ENCODE results near the gene TEC. TPM values are rescaled to one million over a fixed set of nuclear protein-coding genes. Genes with fewer than 3 reads are reported as not detected.
"Not testable (repeated sequence)": the region's sequence is repeated elsewhere in the genome, so short reads cannot be mapped to it uniquely, and the experiment has no call there.

TEC gene
- total and polyA plus RNA-seq, 3 experiments from 2014 or later = 1.6 to 2.4 (median 1.6) TPM

DNA sequence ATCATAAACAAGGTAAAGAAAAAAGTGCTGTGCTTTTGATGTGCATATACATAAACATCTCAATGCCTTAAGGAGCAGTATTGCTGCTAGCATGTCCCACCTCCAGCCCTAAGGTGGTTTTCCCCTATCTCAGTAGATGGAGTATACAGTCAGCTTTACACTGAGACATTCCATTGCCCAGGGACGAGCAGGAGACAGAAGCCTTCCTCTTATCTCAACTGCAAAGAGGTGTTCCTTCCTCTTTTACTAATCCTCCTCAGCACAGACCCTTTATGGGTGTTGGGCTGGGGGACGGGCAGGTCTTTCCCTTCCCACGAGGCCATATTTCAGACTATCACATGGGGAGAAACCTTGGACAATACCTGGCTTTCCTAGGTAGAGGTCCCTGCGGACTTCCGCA is 16.0 kb upstream of the TEC start:
- POLR2A ChIA-PET; H3K4me3 ChIP-seq (ENCODE audit: low read length); DNase-seq; H3K4me1 ChIP-seq (ENCODE audit: insufficient read depth, low read length); CTCF ChIA-PET; H3K27me3 ChIP-seq (ENCODE audit: insufficient read depth, low read length, poor library complexity, severe bottlenecking); H3K9me3 ChIP-seq (ENCODE audit: low read length); H3K27ac Mint-ChIP-seq; H3K36me3 ChIP-seq (ENCODE audit: insufficient read depth, low read length); H3K4me1 Mint-ChIP-seq; H3K4me3 Mint-ChIP-seq; H3K27ac ChIP-seq (ENCODE audit: low read depth, low read length): not testable (repeated sequence)
- peaks cover 0 to 39% (median 21%) of the 10 kb centered on the region in 5 donors for H3K9me3 Mint-ChIP-seq
- H3K27me3 Mint-ChIP-seq = peaks cover 14 to 42% of the 10 kb centered on the region in 2 donors
- peaks cover 0 to 23% (median 0%) of the 10 kb centered on the region in 3 donors for H3K36me3 Mint-ChIP-seq

DNA sequence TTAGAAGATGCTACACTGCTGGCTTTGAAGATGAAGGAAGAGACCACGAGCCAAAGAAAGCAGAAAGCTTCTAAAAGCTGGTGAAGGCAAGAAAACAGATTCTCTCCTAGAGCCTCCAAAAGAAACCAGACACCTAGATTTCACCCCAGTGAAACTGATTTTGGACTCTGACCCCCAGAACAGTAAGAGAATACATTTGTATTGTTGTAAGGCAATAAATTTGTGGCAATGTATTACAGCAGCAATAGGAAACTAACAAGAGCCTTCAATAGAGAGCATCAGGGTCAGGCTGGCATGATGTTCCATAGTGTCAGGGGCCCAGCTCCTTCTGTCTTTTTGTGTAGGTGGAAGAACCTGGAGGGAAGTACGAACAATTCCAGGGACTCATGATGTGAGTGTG is 6.0 kb upstream of the TEC start:
- Histone ChIP-seq H3K4me1 (ENCODE audit: insufficient read depth, low read length) (no peaks in the 10 kb centered on the region), H3K9me3 (ENCODE audit: low read length) (no peaks in the 10 kb centered on the region), H3K4me3 (ENCODE audit: low read length) (no peak overlapping the region), H3K27me3 (ENCODE audit: insufficient read depth, low read length, poor library complexity, severe bottlenecking) (no peaks in the 10 kb centered on the region), H3K36me3 (ENCODE audit: insufficient read depth, low read length) (no peaks in the 10 kb centered on the region), H3K27ac (ENCODE audit: low read depth, low read length) (no peak overlapping the region)
- no peak overlapping the region for H3K4me3 Mint-ChIP-seq
- peaks cover 0 to 2% (median 0%) of the 10 kb centered on the region in 5 donors for H3K9me3 Mint-ChIP-seq
- POLR2A ChIA-PET = no interaction called here
- peak overlapping the region in 1 of 8 donors; percentile 34 for H3K27ac Mint-ChIP-seq
- H3K27me3 Mint-ChIP-seq = peaks cover 18 to 19% of the 10 kb centered on the region in 2 donors
- H3K4me1 Mint-ChIP-seq = peaks cover 0 to 4% (median 0%) of the 10 kb centered on the region in 3 donors
- H3K36me3 Mint-ChIP-seq = peaks cover 0 to 7% (median 2%) of the 10 kb centered on the region in 3 donors
- CTCF ChIA-PET = interaction anchor here (1.0 to 1.6 kb wide), 3 partner anchors 10 to 148 kb away, joined by 4 read pairs; no protein-coding TSS in a partner anchor
- DNase-seq = no peak

DNA sequence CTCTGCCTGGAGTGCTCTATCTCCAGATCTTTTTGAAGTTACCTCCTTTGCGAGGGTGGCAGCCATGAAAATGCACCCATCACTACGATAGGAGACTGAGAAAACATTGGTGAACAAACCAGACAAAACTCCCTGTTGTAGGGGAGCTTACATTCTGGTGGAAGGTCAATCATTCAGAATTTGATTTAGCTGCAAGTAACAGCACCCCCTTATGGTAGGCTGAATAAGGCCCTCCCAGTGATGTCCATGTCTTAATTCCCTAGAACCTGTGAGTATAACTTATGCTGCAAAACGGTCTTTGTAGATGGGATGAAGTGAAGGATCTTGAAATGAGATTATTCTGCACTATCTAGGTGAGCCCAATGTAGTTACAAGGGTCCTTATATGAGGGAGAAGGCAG is 5.6 kb upstream of the TEC start:
- ChIA-PET POLR2A (no interaction called here), CTCF (interaction anchor here (0.7 to 1.6 kb wide), 5 partner anchors 10 to 147 kb away, joined by 3 to 6 read pairs (median 4); no protein-coding TSS in a partner anchor)
- no peak overlapping the region for H3K4me3 ChIP-seq (ENCODE audit: low read length)
- H3K4me1 Mint-ChIP-seq = peaks cover 4 to 9% (median 4%) of the 10 kb centered on the region in 3 donors
- H3K36me3 ChIP-seq (ENCODE audit: insufficient read depth, low read length) = no peaks in the 10 kb centered on the region
- H3K4me3 Mint-ChIP-seq = no peak overlapping the region
- peaks cover 0 to 5% (median 2%) of the 10 kb centered on the region in 3 donors for H3K36me3 Mint-ChIP-seq
- no peak overlapping the region for H3K27ac ChIP-seq (ENCODE audit: low read depth, low read length)
- H3K4me1 ChIP-seq (ENCODE audit: insufficient read depth, low read length) = peaks cover 4% of the 10 kb centered on the region
- no peaks in the 10 kb centered on the region for H3K9me3 ChIP-seq (ENCODE audit: low read length)
- peaks cover 14 to 17% of the 10 kb centered on the region in 2 donors for H3K27me3 Mint-ChIP-seq
- DNase-seq = no peak
- H3K27me3 ChIP-seq (ENCODE audit: insufficient read depth, low read length, poor library complexity, severe bottlenecking) = no peaks in the 10 kb centered on the region
- H3K27ac Mint-ChIP-seq = peak overlapping the region in 1 of 8 donors; percentile 34
- peaks cover 0 to 2% (median 0%) of the 10 kb centered on the region in 5 donors for H3K9me3 Mint-ChIP-seq

DNA sequence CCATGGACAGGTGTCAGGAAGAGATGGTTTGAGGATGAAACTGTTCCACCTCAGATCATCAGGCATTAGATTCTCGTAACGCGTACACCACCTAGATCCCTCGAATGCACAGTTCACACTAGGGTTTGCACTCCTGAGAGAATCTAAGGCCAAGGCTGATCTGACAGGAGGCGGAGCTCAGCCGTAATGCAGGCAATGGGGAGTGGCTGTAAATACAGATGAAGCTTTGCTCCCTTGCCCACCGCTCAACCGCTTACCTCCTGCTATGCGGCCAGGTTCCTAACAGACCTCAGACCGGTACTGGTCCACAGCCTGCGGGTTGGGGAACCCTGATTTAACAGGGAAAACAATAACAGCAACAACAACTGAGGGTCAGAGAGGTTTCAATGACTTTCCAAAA is 2.0 kb upstream of the TEC start:
- CTCF ChIA-PET = interaction anchor here (1.5 to 1.6 kb wide), 2 partner anchors 23 to 355 kb away, joined by 3 to 4 read pairs; no protein-coding TSS in a partner anchor
- no peaks in the 10 kb centered on the region for H3K27me3 Mint-ChIP-seq
- H3K27ac Mint-ChIP-seq = no peak overlapping the region
- Histone ChIP-seq H3K36me3 (ENCODE audit: insufficient read depth, low read length) (no peaks in the 10 kb centered on the region), H3K27ac (ENCODE audit: low read depth, low read length) (no peak overlapping the region), H3K27me3 (ENCODE audit: insufficient read depth, low read length, poor library complexity, severe bottlenecking) (no peaks in the 10 kb centered on the region), H3K9me3 (ENCODE audit: low read length) (no peaks in the 10 kb centered on the region), H3K4me3 (ENCODE audit: low read length) (no peak overlapping the region), H3K4me1 (ENCODE audit: insufficient read depth, low read length) (peaks cover 10% of the 10 kb centered on the region)
- POLR2A ChIA-PET = no interaction called here
- DNase-seq = no peak
- no peaks in the 10 kb centered on the region for H3K9me3 Mint-ChIP-seq
- peak overlapping the region in 1 of 7 donors; percentile 90 for H3K4me3 Mint-ChIP-seq
- peaks cover 0 to 5% (median 2%) of the 10 kb centered on the region in 3 donors for H3K36me3 Mint-ChIP-seq
- H3K4me1 Mint-ChIP-seq = peaks cover 17 to 27% (median 26%) of the 10 kb centered on the region in 3 donors

DNA sequence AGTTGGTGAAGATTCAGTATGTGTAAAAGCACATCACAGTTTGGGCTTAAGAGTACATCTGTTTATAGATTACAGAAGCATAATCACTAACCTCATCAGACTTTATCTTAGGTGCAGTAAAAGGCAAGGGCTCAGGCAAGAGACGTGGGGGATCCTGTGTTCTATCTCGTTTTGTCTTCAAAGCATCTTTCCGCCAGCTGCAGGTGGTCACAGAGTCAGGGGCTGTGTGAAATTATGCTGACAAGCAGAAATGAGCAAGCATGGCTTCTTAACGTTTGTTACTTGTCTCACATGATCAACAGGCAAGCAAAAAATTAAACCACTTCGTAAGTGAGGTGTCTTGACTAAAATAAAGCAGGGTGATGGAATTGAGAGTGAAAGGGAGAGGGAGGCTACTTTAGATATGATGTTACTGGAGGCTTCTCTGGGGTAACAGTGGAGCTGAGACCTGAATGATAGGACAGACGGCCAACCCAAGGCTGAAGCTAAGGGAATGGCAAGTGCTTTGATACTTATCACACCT is 1.4 kb upstream of the TEC start:
- DNase-seq = no peak
- no peaks in the 10 kb centered on the region for H3K9me3 ChIP-seq (ENCODE audit: low read length)
- Mint-ChIP-seq H3K36me3 (peaks cover 0 to 5% (median 2%) of the 10 kb centered on the region in 3 donors), H3K9me3 (no peaks in the 10 kb centered on the region), H3K27ac (peak overlapping the region; percentile 6 to 88 (median 86)), H3K27me3 (no peaks in the 10 kb centered on the region), H3K4me3 (peak overlapping the region in 5 of 7 donors; percentile 90 to 99 (median 96)), H3K4me1 (peaks cover 17 to 27% (median 26%) of the 10 kb centered on the region in 3 donors)
- POLR2A ChIA-PET = no interaction called here
- H3K36me3 ChIP-seq (ENCODE audit: insufficient read depth, low read length) = no peaks in the 10 kb centered on the region
- CTCF ChIA-PET = interaction anchor here (1.5 to 1.6 kb wide), 2 partner anchors 24 to 354 kb away, joined by 3 to 4 read pairs; no protein-coding TSS in a partner anchor
- no peak overlapping the region for H3K4me3 ChIP-seq (ENCODE audit: low read length)
- H3K27ac ChIP-seq (ENCODE audit: low read depth, low read length) = peak overlapping the region; percentile 51
- peaks cover 10% of the 10 kb centered on the region for H3K4me1 ChIP-seq (ENCODE audit: insufficient read depth, low read length)
- H3K27me3 ChIP-seq (ENCODE audit: insufficient read depth, low read length, poor library complexity, severe bottlenecking) = no peaks in the 10 kb centered on the region

DNA sequence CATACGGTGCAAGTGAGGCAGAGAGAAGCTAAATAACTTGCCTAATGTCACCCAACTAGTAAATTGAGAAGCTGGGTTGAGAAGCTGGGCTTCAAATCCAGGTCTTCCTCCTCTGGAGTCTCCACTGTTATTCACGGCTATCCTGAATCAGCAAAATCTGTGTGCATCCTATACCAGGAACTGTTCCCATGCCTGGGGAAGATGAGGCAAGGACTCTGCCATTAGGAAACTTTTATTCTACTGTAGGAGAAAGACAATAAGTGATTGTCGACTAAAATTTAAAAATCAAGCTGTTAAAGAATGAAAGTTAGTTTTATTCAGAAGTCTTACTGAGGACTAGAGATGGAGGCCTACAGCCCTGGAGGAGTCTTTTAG is 872 bp upstream of the TEC start:
- POLR2A ChIA-PET = no interaction called here

DNA sequence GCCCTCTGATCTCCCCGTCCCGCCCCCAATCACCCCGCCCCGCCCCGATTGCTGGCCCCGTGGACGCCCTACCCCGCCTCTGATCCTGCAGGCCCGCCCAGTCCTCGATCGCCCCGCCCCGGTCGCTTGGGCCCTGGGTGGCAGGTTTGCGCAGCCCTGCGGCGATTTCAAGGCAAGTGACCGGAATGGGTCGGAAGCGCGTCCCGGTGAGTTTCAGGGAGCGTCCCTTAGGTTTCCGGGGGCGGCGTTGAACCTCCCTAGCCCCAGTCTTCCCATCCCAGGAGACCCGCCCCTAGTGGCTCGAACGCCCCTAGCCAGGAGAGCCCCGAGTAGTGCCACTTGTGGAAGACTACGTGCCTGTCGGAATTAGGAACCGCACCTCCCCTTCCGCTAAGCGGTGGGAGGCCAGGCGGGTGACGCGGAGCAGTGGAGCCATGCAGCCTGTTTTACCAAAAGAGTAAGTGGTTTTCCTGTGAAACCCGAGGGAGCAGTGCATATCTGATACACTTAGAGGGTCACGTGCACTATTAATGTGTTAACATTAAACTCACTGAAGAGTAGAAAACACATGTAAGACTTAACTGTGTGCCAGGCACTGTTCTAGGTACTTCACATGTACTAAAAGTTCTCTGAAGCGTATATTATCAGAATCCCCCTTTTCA is 354 bp upstream of the TEC start:
- Mint-ChIP-seq H3K4me1 (peaks cover 17 to 27% (median 26%) of the 10 kb centered on the region in 3 donors), H3K27me3 (peaks cover 0 to 1% of the 10 kb centered on the region in 2 donors), H3K27ac (peak overlapping the region; percentile 77 to 96 (median 87)), H3K36me3 (peaks cover 0 to 5% (median 0%) of the 10 kb centered on the region in 3 donors), H3K4me3 (peak overlapping the region; percentile 90 to 99 (median 96)), H3K9me3 (no peaks in the 10 kb centered on the region)
- ChIA-PET POLR2A (no interaction called here), CTCF (interaction anchor here (1.5 to 1.6 kb wide), 2 partner anchors 25 to 353 kb away, joined by 3 to 4 read pairs; no protein-coding TSS in a partner anchor)
- no peaks in the 10 kb centered on the region for H3K9me3 ChIP-seq (ENCODE audit: low read length)
- peak overlapping the region; percentile 51 for H3K27ac ChIP-seq (ENCODE audit: low read depth, low read length)
- H3K4me1 ChIP-seq (ENCODE audit: insufficient read depth, low read length) = peaks cover 10% of the 10 kb centered on the region
- DNase-seq = peak; percentile 70 to 88 (median 82)
- H3K27me3 ChIP-seq (ENCODE audit: insufficient read depth, low read length, poor library complexity, severe bottlenecking) = no peaks in the 10 kb centered on the region
- H3K4me3 ChIP-seq (ENCODE audit: low read length) = peak overlapping the region; percentile 70
- no peaks in the 10 kb centered on the region for H3K36me3 ChIP-seq (ENCODE audit: insufficient read depth, low read length)

More for the DNA sequence above, 872 bp upstream of the TEC start:
- no peak for DNase-seq
- peak overlapping the region; percentile 90 to 99 (median 96) for H3K4me3 Mint-ChIP-seq
- H3K9me3 Mint-ChIP-seq = no peaks in the 10 kb centered on the region
- Histone ChIP-seq H3K4me3 (ENCODE audit: low read length) (peak overlapping the region; percentile 70), H3K27ac (ENCODE audit: low read depth, low read length) (peak overlapping the region; percentile 51), H3K9me3 (ENCODE audit: low read length) (no peaks in the 10 kb centered on the region), H3K4me1 (ENCODE audit: insufficient read depth, low read length) (peaks cover 10% of the 10 kb centered on the region), H3K36me3 (ENCODE audit: insufficient read depth, low read length) (no peaks in the 10 kb centered on the region), H3K27me3 (ENCODE audit: insufficient read depth, low read length, poor library complexity, severe bottlenecking) (no peaks in the 10 kb centered on the region)
- CTCF ChIA-PET = interaction anchor here (1.5 to 1.6 kb wide), 2 partner anchors 25 to 354 kb away, joined by 3 to 4 read pairs; no protein-coding TSS in a partner anchor
- peaks cover 0 to 5% (median 2%) of the 10 kb centered on the region in 3 donors for H3K36me3 Mint-ChIP-seq
- peak overlapping the region; percentile 50 to 95 (median 86) for H3K27ac Mint-ChIP-seq
- H3K4me1 Mint-ChIP-seq = peaks cover 17 to 27% (median 26%) of the 10 kb centered on the region in 3 donors
- H3K27me3 Mint-ChIP-seq = no peaks in the 10 kb centered on the region

DNA sequence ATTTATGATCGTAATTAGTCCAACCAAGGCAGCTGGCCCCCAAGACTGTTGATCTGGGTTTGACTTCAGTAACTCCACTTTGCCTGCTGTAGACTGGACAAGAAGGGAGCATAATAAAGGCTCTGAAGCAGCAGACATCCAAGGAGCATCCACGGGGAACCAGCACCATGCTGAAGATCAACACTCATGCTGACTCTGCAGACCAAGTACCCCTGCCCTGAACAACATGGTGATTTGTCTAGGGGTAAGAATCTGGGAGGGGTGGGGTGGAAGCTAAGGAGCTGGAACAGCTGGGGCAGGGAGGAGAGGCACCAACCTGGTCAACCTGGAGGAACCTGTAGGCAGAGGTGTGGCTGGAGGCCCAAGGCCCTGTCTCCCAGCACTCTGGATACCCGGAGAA is 2.1 kb downstream of the TEC start:
- Mint-ChIP-seq H3K27ac (peak overlapping the region in 1 of 8 donors; percentile 29), H3K4me1 (peaks cover 17 to 27% (median 26%) of the 10 kb centered on the region in 3 donors), H3K36me3 (peaks cover 0 to 5% (median 0%) of the 10 kb centered on the region in 3 donors), H3K27me3 (peaks cover 0 to 11% of the 10 kb centered on the region in 2 donors), H3K4me3 (peak overlapping the region in 6 of 7 donors; percentile 6 to 77 (median 56)), H3K9me3 (no peaks in the 10 kb centered on the region)
- no peaks in the 10 kb centered on the region for H3K27me3 ChIP-seq (ENCODE audit: insufficient read depth, low read length, poor library complexity, severe bottlenecking)
- no peak for DNase-seq
- H3K4me1 ChIP-seq (ENCODE audit: insufficient read depth, low read length) = peaks cover 10% of the 10 kb centered on the region
- CTCF ChIA-PET = no interaction called here
- no peaks in the 10 kb centered on the region for H3K36me3 ChIP-seq (ENCODE audit: insufficient read depth, low read length)
- POLR2A ChIA-PET = no interaction called here
- H3K4me3 ChIP-seq (ENCODE audit: low read length) = peak overlapping the region; percentile 90
- H3K9me3 ChIP-seq (ENCODE audit: low read length) = no peaks in the 10 kb centered on the region
- peak overlapping the region; percentile 41 for H3K27ac ChIP-seq (ENCODE audit: low read depth, low read length)

All from CD8-positive, alpha-beta memory T cell (primary cell).